PC-9 (cell line): Measurements from ENCODE around the gene EMSY.

Source experiments
- EZH2 ChIP-seq: fragments of 200-600 bp; sonication (generic); IDR thresholded peaks from 2 replicates; pipeline ENCODE4 v1.8.0; 2017; ENCODE audit warnings: antibody characterized with exemption, low read depth
- TF ChIP-seq, protein P1 (sequence below): fragments of 200-600 bp; sonication (generic); conservative IDR thresholded peaks from 2 replicates; pipeline ENCODE4 v1.6.1; 2017; ENCODE audit warnings: mixed run types, antibody characterized with exemption, mild to moderate bottlenecking, moderate library complexity

DNA sequence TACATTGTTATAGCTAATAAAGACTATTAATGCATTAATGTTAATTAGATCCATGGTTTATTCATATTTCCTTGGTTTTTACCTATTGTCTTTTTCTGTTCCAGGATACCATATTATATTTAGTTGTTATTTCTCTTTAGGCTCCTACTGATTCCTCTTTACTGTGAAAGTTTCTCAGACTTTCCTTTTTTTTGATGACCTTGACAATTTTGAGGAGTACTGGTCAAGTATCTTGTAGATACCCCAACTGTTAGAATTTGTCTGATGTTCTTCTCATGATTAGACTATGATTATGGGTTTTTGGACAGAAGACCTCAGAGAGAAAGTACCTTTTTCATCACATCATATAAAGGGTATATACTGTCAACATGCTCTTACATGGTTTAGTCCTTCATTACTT, 26.6 kb downstream of the EMSY start:
- TF ChIP-seq, protein P1, sequence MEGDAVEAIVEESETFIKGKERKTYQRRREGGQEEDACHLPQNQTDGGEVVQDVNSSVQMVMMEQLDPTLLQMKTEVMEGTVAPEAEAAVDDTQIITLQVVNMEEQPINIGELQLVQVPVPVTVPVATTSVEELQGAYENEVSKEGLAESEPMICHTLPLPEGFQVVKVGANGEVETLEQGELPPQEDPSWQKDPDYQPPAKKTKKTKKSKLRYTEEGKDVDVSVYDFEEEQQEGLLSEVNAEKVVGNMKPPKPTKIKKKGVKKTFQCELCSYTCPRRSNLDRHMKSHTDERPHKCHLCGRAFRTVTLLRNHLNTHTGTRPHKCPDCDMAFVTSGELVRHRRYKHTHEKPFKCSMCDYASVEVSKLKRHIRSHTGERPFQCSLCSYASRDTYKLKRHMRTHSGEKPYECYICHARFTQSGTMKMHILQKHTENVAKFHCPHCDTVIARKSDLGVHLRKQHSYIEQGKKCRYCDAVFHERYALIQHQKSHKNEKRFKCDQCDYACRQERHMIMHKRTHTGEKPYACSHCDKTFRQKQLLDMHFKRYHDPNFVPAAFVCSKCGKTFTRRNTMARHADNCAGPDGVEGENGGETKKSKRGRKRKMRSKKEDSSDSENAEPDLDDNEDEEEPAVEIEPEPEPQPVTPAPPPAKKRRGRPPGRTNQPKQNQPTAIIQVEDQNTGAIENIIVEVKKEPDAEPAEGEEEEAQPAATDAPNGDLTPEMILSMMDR, result no peak
- no peak for TF ChIP-seq EZH2
